Lower leg skin (tissue), 3 donors: ENCODE data around the gene THADA.

ENCODE experiments used
- POLR2A ChIP-seq, 2 donors: fragments of 450-650 bp; IDR thresholded peaks; one replicate each; pipeline ENCODE4 v1.6.1; 2016 to 2017; ENCODE audit warnings: antibody characterized with exemption in 2 of 2, mild to moderate bottlenecking in 1 of 2, moderate library complexity in 1 of 2
- TF ChIP-seq, protein P1 (sequence below), 3 donors: fragments of 450-650 bp; IDR thresholded peaks; one replicate each; pipeline ENCODE4 v1.5.1; 2016; ENCODE audit warnings: antibody characterized with exemption in 3 of 3, mild to moderate bottlenecking in 3 of 3, moderate library complexity in 2 of 3

DNA sequence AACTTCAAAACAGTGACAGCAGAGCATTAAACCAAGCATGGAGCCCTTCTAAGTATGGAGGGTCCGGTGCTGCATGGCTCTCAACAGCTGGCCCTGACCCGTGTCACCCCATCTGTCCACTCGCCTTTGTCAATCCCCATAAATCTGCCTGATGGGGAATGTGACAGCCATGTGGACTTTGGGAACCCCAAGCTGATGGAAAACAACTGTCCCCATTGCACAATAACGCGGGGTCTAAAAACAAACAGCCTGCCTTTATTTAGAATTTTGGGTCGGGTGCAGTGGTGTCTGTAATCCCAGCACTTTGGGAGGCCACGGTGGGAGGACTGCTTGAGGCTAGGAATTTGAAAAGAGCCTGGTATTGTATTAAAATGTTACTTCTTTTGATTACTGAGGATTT lies 17.1 kb upstream of the THADA start:
- TF ChIP-seq, protein P1, sequence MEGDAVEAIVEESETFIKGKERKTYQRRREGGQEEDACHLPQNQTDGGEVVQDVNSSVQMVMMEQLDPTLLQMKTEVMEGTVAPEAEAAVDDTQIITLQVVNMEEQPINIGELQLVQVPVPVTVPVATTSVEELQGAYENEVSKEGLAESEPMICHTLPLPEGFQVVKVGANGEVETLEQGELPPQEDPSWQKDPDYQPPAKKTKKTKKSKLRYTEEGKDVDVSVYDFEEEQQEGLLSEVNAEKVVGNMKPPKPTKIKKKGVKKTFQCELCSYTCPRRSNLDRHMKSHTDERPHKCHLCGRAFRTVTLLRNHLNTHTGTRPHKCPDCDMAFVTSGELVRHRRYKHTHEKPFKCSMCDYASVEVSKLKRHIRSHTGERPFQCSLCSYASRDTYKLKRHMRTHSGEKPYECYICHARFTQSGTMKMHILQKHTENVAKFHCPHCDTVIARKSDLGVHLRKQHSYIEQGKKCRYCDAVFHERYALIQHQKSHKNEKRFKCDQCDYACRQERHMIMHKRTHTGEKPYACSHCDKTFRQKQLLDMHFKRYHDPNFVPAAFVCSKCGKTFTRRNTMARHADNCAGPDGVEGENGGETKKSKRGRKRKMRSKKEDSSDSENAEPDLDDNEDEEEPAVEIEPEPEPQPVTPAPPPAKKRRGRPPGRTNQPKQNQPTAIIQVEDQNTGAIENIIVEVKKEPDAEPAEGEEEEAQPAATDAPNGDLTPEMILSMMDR (IDR thresholded peaks at IDR 0.05) = no peak
- TF ChIP-seq POLR2A (IDR thresholded peaks at IDR 0.05) = no peak
